Right lobe of liver (tissue), 6 donors: ENCODE data around the gene PRKACA. TPM values are rescaled to one million over a fixed set of nuclear protein-coding genes. Genes with fewer than 3 reads are reported as not detected.

Experiments used
- ATAC-seq, 4 donors: fragments of 200-7000 bp; cut with Tn5 transposase; one replicate each; pipeline ENCODE4 v1.9.1; 2020; ENCODE audit warnings: mild to moderate bottlenecking in 4 of 4, moderate library complexity in 4 of 4
- DNase-seq, 3 donors: peaks; one replicate each; pipeline ENCODE4 v3.0.0-alpha.2; 2020
- H3K27ac ChIP-seq, 3 donors: fragments of 200-600 bp; one replicate each; pipeline ENCODE4 v1.8.0; 2022
- H3K27me3 ChIP-seq, 2 donors: fragments of 200-600 bp; one replicate each; pipeline ENCODE4 v1.8.0; 2022
- H3K36me3 ChIP-seq, 4 donors: fragments of 200-600 bp; sonication (generic) in 1 of 4; one replicate each; pipeline versions ENCODE4 v1.5.1 to v1.8.0; 2017 to 2022; ENCODE audit warnings: control low read depth in 1 of 4
- H3K4me1 ChIP-seq, 4 donors: fragments of 200-600 bp; sonication (generic) in 1 of 4; one replicate each; pipeline versions ENCODE4 v1.5.1 to v1.8.0; 2017 to 2022; ENCODE audit warnings: control low read depth in 1 of 4
- H3K4me3 ChIP-seq, 3 donors: fragments of 200-600 bp; one replicate each; pipeline ENCODE4 v1.8.0; 2022
- H3K9me3 ChIP-seq, 4 donors: fragments of 200-600 bp; sonication (generic) in 1 of 4; one replicate each; pipeline versions ENCODE4 v1.5.1 to v1.8.0; 2017 to 2022; ENCODE audit warnings: control low read depth in 1 of 4
- CTCF ChIP-seq, 4 donors: fragments of 200-600 bp in 3 of 4; fragments of 450-650 bp in 1 of 4; IDR thresholded peaks; one replicate each; pipeline versions ENCODE4 v1.5.1 to v1.8.0; 2016 to 2022; ENCODE audit warnings: antibody characterized with exemption in 4 of 4, mild to moderate bottlenecking in 2 of 4
- POLR2A ChIP-seq: fragments of 450-650 bp; IDR thresholded peaks from one replicate; pipeline ENCODE4 v1.6.1; 2017; ENCODE audit warnings: antibody characterized with exemption, mild to moderate bottlenecking
- WGBS: methylation state at CpG from one replicate; pipeline ENCODE4 v1.1.6; 2018; ENCODE audit warnings: low coverage, low lambda C conversion rate; ENCODE audit not compliant: insufficient coverage; ENCODE audit errors: missing lambda C conversion rate; 5-methylcytosine and 5-hydroxymethylcytosine counted together
- intact Hi-C, 2 donors: fragments of 100-400 bp; cut with DNase I; formaldehyde crosslinking; loops; one replicate each; pipeline versions ENCODE4 v1.11.2 to v1.14.1; 2022
- total RNA-seq, 6 experiments: library from RNA; depleted of rRNA in 2 of 6; stranded (reverse); fragments of >200 nt in 2 of 6; fragmentation: NEBNext Ultra II Directional in 3 of 6; extraction: Animal tissue kit (Norgen Biotek cat#: 25700) in 3 of 6; gene quantifications; one replicate each; pipeline versions ENCODE4 v1.1.0 to v1.2.4, GENCODE V29; 2016 to 2023
- donor health status: DM: no; HTN: yes; CAD: no.
- donor health status: DM: no; HTN: no; CAD: no.
- donor health status: DM: no; HTN: no; CAD: no.
- donor health status: DM: no; HTN: yes; CAD: no.
- donor health status: DM: no; HTN: yes; CAD: no.

The PRKACA gene
- total RNA-seq, 6 experiments from 2014 or later, result 54.8 to 87.5 (median 63.1) TPM

GRCh38 chr19:14059093-14059480 lies 58.5 kb downstream of the PRKACA start:
- Histone ChIP-seq H3K27ac (no peak overlapping the region), H3K27me3 (no peaks in the 10 kb centered on the region), H3K9me3 (no peaks in the 10 kb centered on the region), H3K4me3 (no peak overlapping the region), H3K36me3 (peaks cover 0 to 13% (median 5%) of the 10 kb centered on the region in 4 donors), H3K4me1 (peaks cover 0 to 27% (median 9%) of the 10 kb centered on the region in 4 donors)
- no peak for ATAC-seq
- TF ChIP-seq CTCF (IDR thresholded peaks at IDR 0.05), result peak in 3 of 4 donors; percentile 25 to 44 (median 28)
- TF ChIP-seq POLR2A, result no peak
- intact Hi-C loops, result loop anchor here in 1 of 2 donors (10.0 kb wide), 1 partner anchor 174 kb away; no protein-coding TSS in a partner anchor
- no peak for DNase-seq
- WGBS, result 46% methylated on average over 8 of the region's 15 CpGs

GRCh38 chr19:14058182-14059092 lies 59.1 kb downstream of the PRKACA start:
- no peak for ATAC-seq
- TF ChIP-seq CTCF (IDR thresholded peaks at IDR 0.05) (no peak), POLR2A (no peak)
- Histone ChIP-seq H3K27me3 (no peaks in the 10 kb centered on the region), H3K4me1 (peaks cover 0 to 27% (median 9%) of the 10 kb centered on the region in 4 donors), H3K4me3 (no peak overlapping the region), H3K36me3 (peaks cover 0 to 13% (median 5%) of the 10 kb centered on the region in 4 donors), H3K27ac (no peak overlapping the region), H3K9me3 (no peaks in the 10 kb centered on the region)
- 52% methylated on average over 17 of the region's 17 CpGs for WGBS
- no peak for DNase-seq
- intact Hi-C loops, result loop anchor here in 1 of 2 donors (10.0 kb wide), 1 partner anchor 174 kb away; no protein-coding TSS in a partner anchor

GRCh38 chr19:14056741-14057356 lies 60.7 kb downstream of the PRKACA start:
- WGBS, result 38% methylated on average over 15 of the region's 19 CpGs
- intact Hi-C loops, result loop anchor here in 1 of 2 donors (10.0 kb wide), 1 partner anchor 172 kb away; no protein-coding TSS in a partner anchor
- ATAC-seq (no peak), DNase-seq (no peak)
- TF ChIP-seq POLR2A, result no peak
- TF ChIP-seq CTCF (IDR thresholded peaks at IDR 0.05), result no peak
- Histone ChIP-seq H3K4me3 (no peak overlapping the region), H3K27ac (no peak overlapping the region), H3K36me3 (peaks cover 0 to 13% (median 5%) of the 10 kb centered on the region in 4 donors), H3K27me3 (no peaks in the 10 kb centered on the region), H3K9me3 (no peaks in the 10 kb centered on the region), H3K4me1 (peaks cover 0 to 23% (median 9%) of the 10 kb centered on the region in 4 donors)

GRCh38 chr19:14056069-14056666 lies 61.4 kb downstream of the PRKACA start:
- Histone ChIP-seq H3K27me3 (no peaks in the 10 kb centered on the region), H3K27ac (no peak overlapping the region), H3K36me3 (peaks cover 0 to 13% (median 5%) of the 10 kb centered on the region in 4 donors), H3K4me3 (no peak overlapping the region), H3K9me3 (no peaks in the 10 kb centered on the region), H3K4me1 (peaks cover 0 to 23% (median 9%) of the 10 kb centered on the region in 4 donors)
- WGBS, result 98% methylated on average over 5 of the region's 10 CpGs
- TF ChIP-seq CTCF (IDR thresholded peaks at IDR 0.05), result no peak
- no peak for TF ChIP-seq POLR2A
- intact Hi-C loops, result loop anchor here in 1 of 2 donors (10.0 kb wide), 1 partner anchor 171 kb away; no protein-coding TSS in a partner anchor
- no peak for ATAC-seq
- no peak for DNase-seq
